Omental fat pad (tissue), 4 donors: ENCODE data around the gene PLEKHG4B. TPM values are rescaled to one million over a fixed set of nuclear protein-coding genes. Genes with fewer than 3 reads are reported as not detected.
"Not testable (repeated sequence)": the region's sequence is repeated elsewhere in the genome, so short reads cannot be mapped to it uniquely, and the experiment has no call there.

Experiments used
- ATAC-seq: fragments of 150-250 bp; one replicate; pipeline ENCODE4 v1.9.1; 2016; ENCODE audit warnings: mild to moderate bottlenecking, moderate library complexity; ENCODE audit not compliant: low FRiP score
- DNase-seq: peaks from one replicate; pipeline ENCODE4 v3.0.0-alpha.2; 2019; ENCODE audit warnings: low spot score
- CTCF ChIP-seq, 3 donors: fragments of 450-650 bp; IDR thresholded peaks; one replicate each; pipeline ENCODE4 v1.5.1; 2016 to 2017; ENCODE audit warnings: antibody characterized with exemption in 3 of 3, mild to moderate bottlenecking in 3 of 3, moderate library complexity in 2 of 3
- total RNA-seq, 4 donors: library from RNA; depleted of rRNA; stranded (reverse); fragments of >200 nt; gene quantifications; one replicate each; pipeline ENCODE4 v1.1.0, GENCODE V29; 2016

Gene PLEKHG4B
- total RNA-seq, 4 donors from 2014 or later, result 0.44 to 0.65 (median 0.60) TPM; not detected in 1

- no peak for ATAC-seq
- TF ChIP-seq CTCF (IDR thresholded peaks at IDR 0.05), result no peak
- no peak for DNase-seq
Measured at GRCh38 chr5:164244-164643, 72.3 kb downstream of the PLEKHG4B start.

- ATAC-seq, DNase-seq: not testable (repeated sequence)
Measured at GRCh38 chr5:164783-165182, 72.8 kb downstream of the PLEKHG4B start.

- no peak for ATAC-seq
- no peak for TF ChIP-seq CTCF (IDR thresholded peaks at IDR 0.05)
- no peak for DNase-seq
Measured at GRCh38 chr5:166441-167372, 74.7 kb downstream of the PLEKHG4B start.

- DNase-seq (no peak), ATAC-seq (no peak)
- no peak for TF ChIP-seq CTCF (IDR thresholded peaks at IDR 0.05)
Measured at GRCh38 chr5:167511-167910, 75.5 kb downstream of the PLEKHG4B start.

- no peak for TF ChIP-seq CTCF (IDR thresholded peaks at IDR 0.05)
- ATAC-seq (no peak), DNase-seq (no peak)
Measured at GRCh38 chr5:167982-168660, 76.2 kb downstream of the PLEKHG4B start.

GRCh38 chr5:169071-169727 lies 77.2 kb downstream of the PLEKHG4B start:
- DNase-seq (peak; percentile 44), ATAC-seq (peak; percentile 77)
- no peak for TF ChIP-seq CTCF (IDR thresholded peaks at IDR 0.05)

- DNase-seq (no peak), ATAC-seq (no peak)
Measured at GRCh38 chr5:169728-170094, 77.7 kb downstream of the PLEKHG4B start.

More at GRCh38 chr5:169728-170094, 77.7 kb downstream of the PLEKHG4B start:
- no peak for TF ChIP-seq CTCF (IDR thresholded peaks at IDR 0.05)
